SK-N-SH treated with all-trans-retinoic acid at 6 μM for 48 hours (cell line): ENCODE results near the gene STAT6.

Experiments
- BACH2 ChIP-seq: fragments of 250-450 bp; sonication (Bioruptor Pico); IDR thresholded peaks from 2 replicates; pipeline ENCODE4 v1.9.0; 2021; ENCODE audit warnings: mild to moderate bottlenecking, borderline replicate concordance
- CREB5 ChIP-seq: fragments of 250-450 bp; sonication (Bioruptor Pico); IDR thresholded peaks from 2 replicates; pipeline ENCODE4 v1.5.1; 2020; ENCODE audit warnings: low read depth, mild to moderate bottlenecking, moderate library complexity
- CSDC2 ChIP-seq: fragments of 250-450 bp; sonication (Bioruptor Pico); IDR thresholded peaks from 2 replicates; pipeline ENCODE4 v1.5.0; 2020; ENCODE audit warnings: mild to moderate bottlenecking, moderate library complexity
- ZFP3 ChIP-seq: fragments of 250-450 bp; sonication (Bioruptor Pico); IDR thresholded peaks from 2 replicates; pipeline ENCODE4 v1.5.0; 2020; ENCODE audit warnings: mild to moderate bottlenecking, moderate library complexity
- ZNF565 ChIP-seq: fragments of 450-650 bp; formaldehyde crosslinking; conservative IDR thresholded peaks from 2 replicates; pipeline ENCODE4 v1.5.0; 2020; ENCODE audit warnings: low read depth, mild to moderate bottlenecking, moderate library complexity
- TF ChIP-seq, protein P1 (sequence below): fragments of 250-450 bp; sonication (Bioruptor Pico); IDR thresholded peaks from 2 replicates; pipeline ENCODE4 v1.8.0; 2020; ENCODE audit warnings: mild to moderate bottlenecking, moderate library complexity, borderline replicate concordance

DNA sequence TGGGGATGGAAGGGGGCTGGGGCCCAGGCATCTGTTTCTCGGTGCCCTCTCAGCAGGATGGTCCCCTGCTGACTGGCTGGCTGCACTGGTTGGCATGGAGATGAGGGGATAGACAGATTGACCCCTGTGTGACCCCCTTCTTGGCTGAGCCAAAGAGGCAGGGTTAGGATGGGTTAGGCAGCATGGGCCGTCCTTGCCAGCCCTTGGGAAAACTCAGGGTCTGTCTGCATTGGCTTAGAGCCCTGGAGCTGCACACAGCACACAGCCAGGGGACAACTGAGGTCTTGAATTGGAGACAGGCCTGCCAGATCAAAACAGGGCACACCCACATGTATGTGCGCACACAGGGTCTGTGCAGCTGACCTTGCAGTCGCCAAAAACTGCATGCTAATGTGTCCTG lies 47.5 kb upstream of the STAT6 start:
- TF ChIP-seq ZFP3 (no peak), ZNF565 (no peak), CSDC2 (CRISPR knock-in tag) (no peak), CREB5 (no peak), BACH2 (no peak)
- TF ChIP-seq, protein P1, sequence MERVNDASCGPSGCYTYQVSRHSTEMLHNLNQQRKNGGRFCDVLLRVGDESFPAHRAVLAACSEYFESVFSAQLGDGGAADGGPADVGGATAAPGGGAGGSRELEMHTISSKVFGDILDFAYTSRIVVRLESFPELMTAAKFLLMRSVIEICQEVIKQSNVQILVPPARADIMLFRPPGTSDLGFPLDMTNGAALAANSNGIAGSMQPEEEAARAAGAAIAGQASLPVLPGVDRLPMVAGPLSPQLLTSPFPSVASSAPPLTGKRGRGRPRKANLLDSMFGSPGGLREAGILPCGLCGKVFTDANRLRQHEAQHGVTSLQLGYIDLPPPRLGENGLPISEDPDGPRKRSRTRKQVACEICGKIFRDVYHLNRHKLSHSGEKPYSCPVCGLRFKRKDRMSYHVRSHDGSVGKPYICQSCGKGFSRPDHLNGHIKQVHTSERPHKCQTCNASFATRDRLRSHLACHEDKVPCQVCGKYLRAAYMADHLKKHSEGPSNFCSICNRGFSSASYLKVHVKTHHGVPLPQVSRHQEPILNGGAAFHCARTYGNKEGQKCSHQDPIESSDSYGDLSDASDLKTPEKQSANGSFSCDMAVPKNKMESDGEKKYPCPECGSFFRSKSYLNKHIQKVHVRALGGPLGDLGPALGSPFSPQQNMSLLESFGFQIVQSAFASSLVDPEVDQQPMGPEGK (CRISPR knock-in tag) = no peak
